Mucosa of rectum (tissue), 2 donors: ENCODE results near the gene MTRR.

Experiments
- H3K27ac ChIP-seq, 2 donors: one replicate each; pipeline ENCODE4 v1.7.0; 2013; ENCODE audit warnings: inconsistent platforms in 2 of 2, low read depth in 2 of 2, low read length in 2 of 2
- H3K27me3 ChIP-seq, 2 donors: one replicate each; pipeline ENCODE4 v1.7.0; 2013; ENCODE audit warnings: low read length in 2 of 2; ENCODE audit not compliant: control insufficient read depth in 2 of 2, insufficient read depth in 2 of 2
- H3K36me3 ChIP-seq, 2 donors: one replicate each; pipeline ENCODE4 v1.7.0; 2013; ENCODE audit warnings: low read length in 2 of 2; ENCODE audit not compliant: control insufficient read depth in 2 of 2, insufficient read depth in 2 of 2
- H3K4me1 ChIP-seq, 2 donors: one replicate each; pipeline ENCODE4 v1.7.0; 2013; ENCODE audit warnings: low read length in 2 of 2, mild to moderate bottlenecking in 1 of 2; ENCODE audit not compliant: control insufficient read depth in 2 of 2, insufficient read depth in 2 of 2
- H3K4me3 ChIP-seq, 2 donors: one replicate each; pipeline ENCODE4 v1.7.0; 2013; ENCODE audit warnings: low read length in 2 of 2
- H3K9ac ChIP-seq, 2 donors: one replicate each; pipeline ENCODE4 v1.7.0; 2013; ENCODE audit warnings: low read length in 2 of 2, low read depth in 1 of 2, mild to moderate bottlenecking in 1 of 2
- H3K9me3 ChIP-seq, 2 donors: one replicate each; pipeline ENCODE4 v1.7.0; 2013; ENCODE audit warnings: low read length in 2 of 2; ENCODE audit not compliant: control insufficient read depth in 2 of 2
- donor health status: healthy.
- donor health status: Normal muscosa, but diverticular disease.

The MTRR gene

GRCh38 chr5:7930011-7930410, 61.1 kb downstream of the MTRR start:
- Histone ChIP-seq H3K4me1 (no peaks in the 10 kb centered on the region), H3K4me3 (no peak overlapping the region), H3K27ac (no peak overlapping the region), H3K27me3 (no peaks in the 10 kb centered on the region), H3K9ac (no peak overlapping the region), H3K36me3 (no peaks in the 10 kb centered on the region), H3K9me3 (no peaks in the 10 kb centered on the region)

- no peak overlapping the region for H3K4me3 ChIP-seq
- no peaks in the 10 kb centered on the region for H3K4me1 ChIP-seq
- no peak overlapping the region for H3K27ac ChIP-seq
- no peaks in the 10 kb centered on the region for H3K9me3 ChIP-seq
- H3K9ac ChIP-seq, result no peak overlapping the region
- no peaks in the 10 kb centered on the region for H3K36me3 ChIP-seq
- H3K27me3 ChIP-seq, result no peaks in the 10 kb centered on the region
Measured at GRCh38 chr5:7941692-7942091, 72.7 kb downstream of the MTRR start.

GRCh38 chr5:7947301-7947700, 78.4 kb downstream of the MTRR start:
- Histone ChIP-seq H3K27ac (no peak overlapping the region), H3K27me3 (no peaks in the 10 kb centered on the region), H3K4me3 (no peak overlapping the region), H3K4me1 (no peaks in the 10 kb centered on the region), H3K9me3 (no peaks in the 10 kb centered on the region), H3K9ac (no peak overlapping the region), H3K36me3 (no peaks in the 10 kb centered on the region)
